HEK293 (cell line): Measurements from ENCODE around the gene SYTL3.

Source experiments
- CTCF ChIA-PET: fragments of 350-600 bp; formaldehyde crosslinking; extraction: SDS; loops from one replicate; lab custom pipeline; 2021; ENCODE audit warnings: antibody characterized with exemption; lab: Yijun Ruan, JAX
- POLR2A ChIA-PET: fragments of 300-600 bp; formaldehyde crosslinking; extraction: SDS; loops from one replicate; lab custom pipeline; 2020; ENCODE audit warnings: antibody characterized with exemption, inconsistent platforms; lab: Yijun Ruan, JAX
- H3K27ac ChIP-seq: fragments of 200-500 bp; sonication (Bioruptor generic); 2 replicates; pipeline ENCODE4 v1.5.1; 2014; ENCODE audit warnings: low read depth, low read length, control low read depth, inconsistent platforms; ENCODE audit errors: extremely low read depth
- H3K36me3 ChIP-seq, 2 experiments: fragments of 200-500 bp in 1 of 2; sonication (Bioruptor generic) in 1 of 2; 1 replicate in 1 of 2; 2 replicates in 1 of 2; pipeline ENCODE4 v1.5.1; 2014 to 2017; ENCODE audit warnings: inconsistent platforms in 2 of 2, low read length in 2 of 2; ENCODE audit not compliant: control insufficient read depth in 2 of 2, insufficient read depth in 1 of 2
- H3K4me1 ChIP-seq: fragments of 200-500 bp; sonication (Bioruptor generic); 2 replicates; pipeline ENCODE4 v1.5.1; 2014; ENCODE audit warnings: mild to moderate bottlenecking, low read length, inconsistent platforms; ENCODE audit not compliant: control insufficient read depth, insufficient read depth
- H3K4me3 ChIP-seq: 2 replicates; pipeline ENCODE4 v1.5.1; 2011; ENCODE audit warnings: low read depth, mild to moderate bottlenecking, control low read depth, low read length, moderate library complexity
- H3K9me3 ChIP-seq: fragments of 200-500 bp; sonication (Bioruptor generic); 2 replicates; pipeline ENCODE4 v1.5.1; 2014; ENCODE audit warnings: low read depth, low read length, inconsistent platforms; ENCODE audit not compliant: control insufficient read depth, insufficient read depth
- GLIS1 ChIP-seq: fragments of 450-650 bp; formaldehyde crosslinking; IDR thresholded peaks from 2 replicates; pipeline ENCODE4 v1.5.1; 2016; ENCODE audit warnings: missing biosample characterization, missing genetic modification characterization
- ZNF623 ChIP-seq: fragments of 450-650 bp; formaldehyde crosslinking; IDR thresholded peaks from 2 replicates; pipeline ENCODE4 v1.5.1; 2016; ENCODE audit warnings: missing biosample characterization, missing genetic modification characterization

SYTL3 gene

DNA sequence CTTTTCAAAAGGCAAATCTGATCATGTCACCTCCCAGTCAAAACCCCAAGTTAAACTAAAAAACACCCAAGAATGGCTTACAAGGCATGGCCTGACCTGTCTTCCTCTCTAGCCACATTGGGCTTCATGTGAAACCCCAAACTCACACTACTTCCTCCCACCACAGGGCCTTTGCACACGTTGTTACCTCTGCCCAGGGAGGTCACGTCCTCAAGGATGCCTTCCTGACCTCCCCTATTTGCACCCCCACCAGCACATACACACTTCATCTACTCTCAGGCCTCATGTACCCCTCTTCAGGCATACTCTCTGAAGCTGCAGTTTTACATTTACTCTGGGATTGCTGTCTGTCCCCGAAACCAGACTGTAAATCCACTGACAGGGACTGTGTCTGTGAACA lies 163.2 kb downstream of the SYTL3 start:
- Histone ChIP-seq H3K9me3 (no peaks in the 10 kb centered on the region), H3K27ac (no peak overlapping the region), H3K4me3 (no peak overlapping the region), H3K36me3 (peaks cover 3 to 64% of the 10 kb centered on the region in 2 experiments; a peak in 2 of 3 replicates), H3K4me1 (peaks cover 33% of the 10 kb centered on the region)
- POLR2A ChIA-PET, result interaction anchor here (1.5 kb wide), 1 partner anchor 10 kb away, joined by 3 read pairs; no protein-coding TSS in a partner anchor
- CTCF ChIA-PET, result interaction anchor here (1.0 to 1.6 kb wide), 2 partner anchors 14 to 592 kb away, joined by 3 to 5 read pairs; no protein-coding TSS in a partner anchor
- TF ChIP-seq ZNF623 (tag by site-specific recombination) (peak; percentile 98), GLIS1 (tag by site-specific recombination) (no peak)
